ENCODE measurements around the gene ANK2. TPM values are rescaled to one million over a fixed set of nuclear protein-coding genes. Genes with fewer than 3 reads are reported as not detected.
"Not testable (repeated sequence)": the region's sequence is repeated elsewhere in the genome, so short reads cannot be mapped to it uniquely, and the experiment has no call there.

ANK2 gene
- total RNA-seq, 1 donor from 2014 or later = 1.6 TPM

- intact Hi-C loops (cut with micrococcal nuclease) = no loop called here
These were observed 137.5 kb downstream of the ANK2 start for GRCh38 chr4:113186913-113187312.

- intact Hi-C loops (cut with micrococcal nuclease) = no loop called here
These were observed 137.9 kb downstream of the ANK2 start for GRCh38 chr4:113187358-113187757.

GRCh38 chr4:113189546-113189945 lies 140.1 kb downstream of the ANK2 start:
- intact Hi-C loops (cut with micrococcal nuclease) = no loop called here

GRCh38 chr4:113209153-113209552 lies 159.7 kb downstream of the ANK2 start:
- intact Hi-C loops (cut with micrococcal nuclease) = no loop called here

- intact Hi-C loops (cut with micrococcal nuclease) = no loop called here
These were observed 160.3 kb downstream of the ANK2 start for GRCh38 chr4:113209652-113210320.

GRCh38 chr4:113212613-113213012 lies 163.2 kb downstream of the ANK2 start:
- intact Hi-C loops (cut with micrococcal nuclease) = no loop called here

- intact Hi-C loops (cut with micrococcal nuclease) = no loop called here
These were observed 172.5 kb downstream of the ANK2 start for GRCh38 chr4:113221990-113222389.

GRCh38 chr4:113222471-113222870 lies 173.0 kb downstream of the ANK2 start:
- intact Hi-C loops (cut with micrococcal nuclease) = no loop called here

GRCh38 chr4:113223001-113223400 lies 173.5 kb downstream of the ANK2 start:
- intact Hi-C loops (cut with micrococcal nuclease) = no loop called here

- intact Hi-C loops (cut with micrococcal nuclease) = no loop called here
These were observed 182.7 kb downstream of the ANK2 start for GRCh38 chr4:113232194-113232593.

GRCh38 chr4:113236916-113237315 lies 187.5 kb downstream of the ANK2 start:
- intact Hi-C loops (cut with micrococcal nuclease) = no loop called here

- intact Hi-C loops (cut with micrococcal nuclease) = no loop called here
These were observed 193.9 kb downstream of the ANK2 start for GRCh38 chr4:113243312-113243711.

- intact Hi-C loops (cut with micrococcal nuclease) = not testable (repeated sequence)
These were observed 195.3 kb downstream of the ANK2 start for GRCh38 chr4:113244747-113245146.

- intact Hi-C loops (cut with micrococcal nuclease) = no loop called here
These were observed 198.9 kb downstream of the ANK2 start for GRCh38 chr4:113248320-113248719.

GRCh38 chr4:113255628-113256027 lies 206.2 kb downstream of the ANK2 start:
- intact Hi-C loops (cut with micrococcal nuclease) = no loop called here

- intact Hi-C loops (cut with micrococcal nuclease) = no loop called here
These were observed 207.5 kb downstream of the ANK2 start for GRCh38 chr4:113256946-113257345.

GRCh38 chr4:113260688-113261087 lies 211.2 kb downstream of the ANK2 start:
- intact Hi-C loops (cut with micrococcal nuclease) = no loop called here

- intact Hi-C loops (cut with micrococcal nuclease) = no loop called here
These were observed 213.8 kb downstream of the ANK2 start for GRCh38 chr4:113263274-113263673.

GRCh38 chr4:113270520-113271319 lies 221.3 kb downstream of the ANK2 start:
- intact Hi-C loops (cut with micrococcal nuclease) = loop anchor here (10.0 kb wide), 1 partner anchor 1114 kb away; no protein-coding TSS in a partner anchor

GRCh38 chr4:113272523-113272922 lies 223.1 kb downstream of the ANK2 start:
- intact Hi-C loops (cut with micrococcal nuclease) = loop anchor here (10.0 kb wide), 1 partner anchor 1112 kb away; no protein-coding TSS in a partner anchor

- intact Hi-C loops (cut with micrococcal nuclease) = loop anchor here (10.0 kb wide), 1 partner anchor 1111 kb away; no protein-coding TSS in a partner anchor
These were observed 224.3 kb downstream of the ANK2 start for GRCh38 chr4:113273721-113274220.

- intact Hi-C loops (cut with micrococcal nuclease) = loop anchor here (5.0 to 10.0 kb wide), 2 partner anchors 51 to 1108 kb away; no protein-coding TSS in a partner anchor
These were observed 227.2 kb downstream of the ANK2 start for GRCh38 chr4:113276464-113277170.
